Endothelial cell of umbilical vein (primary cell): ENCODE data around the gene PIK3C2G. TPM values are rescaled to one million over a fixed set of nuclear protein-coding genes. Genes with fewer than 3 reads are reported as not detected.

Source experiments
- BruUV-seq: library from RNA; stranded (reverse); fragments of 400-500 nt; replicated peaks from 2 replicates; lab custom pipeline; 2021; lab: Mats Ljungman, UMichigan
- CTCF ChIA-PET: fragments of 300-600, 350-600 bp; sonication (Branson Sonifier 250); formaldehyde crosslinking; loops from one replicate; lab custom pipeline; 2021; ENCODE audit warnings: antibody characterized with exemption, inconsistent platforms; lab: Charles Lee
- POLR2A ChIA-PET: fragments of 300-600, 350-600 bp; sonication (Branson Sonifier 250); formaldehyde crosslinking; loops from one replicate; lab custom pipeline; 2021; ENCODE audit warnings: antibody characterized with exemption, inconsistent platforms; lab: Charles Lee
- DNase-seq: peaks from one replicate; pipeline ENCODE4 v3.0.0-alpha.2; 2011; ENCODE audit warnings: low read depth, low spot score
- FAIRE-seq: peaks from 2 replicates; lab custom pipeline; 2011; peaks lifted over from hg19 to GRCh38; lab: Jason Lieb, UNC
- H2AFZ ChIP-seq: 2 replicates; pipeline ENCODE4 v1.6.0; 2012; ENCODE audit warnings: low read depth, low read length, control low read depth, inconsistent platforms
- H3K27ac ChIP-seq: 2 replicates; pipeline ENCODE4 v1.5.1; 2011; ENCODE audit warnings: low read depth, mild to moderate bottlenecking, control low read depth, low read length, moderate library complexity; ENCODE audit not compliant: insufficient read depth
- H3K27me3 ChIP-seq, 2 experiments: 2 replicates each; pipeline versions ENCODE4 v1.6.0 to v1.6.1; 2011; ENCODE audit warnings: low read length in 2 of 2, mixed read lengths in 1 of 2; ENCODE audit not compliant: control insufficient read depth in 2 of 2, insufficient read depth in 2 of 2
- H3K36me3 ChIP-seq, 2 experiments: 2 replicates in 1 of 2; 3 replicates in 1 of 2; pipeline ENCODE4 v1.5.1; 2011; ENCODE audit warnings: low read length in 2 of 2, mild to moderate bottlenecking in 1 of 2, moderate library complexity in 1 of 2; ENCODE audit not compliant: control insufficient read depth in 2 of 2, insufficient read depth in 2 of 2; ENCODE audit errors: extremely low read depth in 1 of 2
- H3K4me1 ChIP-seq: 3 replicates; pipeline ENCODE4 v1.5.1; 2011; ENCODE audit warnings: mild to moderate bottlenecking, low read length; ENCODE audit not compliant: control insufficient read depth, insufficient read depth; ENCODE audit errors: extremely low read depth
- H3K4me2 ChIP-seq: 2 replicates; pipeline ENCODE4 v1.6.1; 2011; ENCODE audit warnings: low read length, control low read depth, mixed read lengths; ENCODE audit not compliant: insufficient read depth
- H3K4me3 ChIP-seq, 3 experiments: fragments of 200-600 bp in 1 of 3; sonication (generic), shearing (Covaris generic) in 1 of 3; replicated peaks in 1 of 3; 2 replicates each; pipeline ENCODE4 v1.5.1; 2011 to 2016; ENCODE audit warnings: control low read depth in 3 of 3, low read length in 3 of 3, mild to moderate bottlenecking in 2 of 3, inconsistent platforms in 1 of 3, low read depth in 1 of 3, moderate library complexity in 1 of 3; ENCODE audit not compliant: insufficient read depth in 1 of 3
- H3K79me2 ChIP-seq: 2 replicates; pipeline ENCODE4 v1.6.0; 2012; ENCODE audit warnings: low read length, inconsistent platforms; ENCODE audit not compliant: control insufficient read depth, insufficient read depth
- H3K9ac ChIP-seq: replicated peaks from 2 replicates; pipeline ENCODE3; 2011; ENCODE audit warnings: low read length, control low read depth; ENCODE audit not compliant: insufficient read depth; ENCODE audit errors: extremely low read depth
- H3K9me1 ChIP-seq: replicated peaks from 3 replicates; pipeline ENCODE4 v1.6.0; 2011; ENCODE audit warnings: mild to moderate bottlenecking, low read length; ENCODE audit not compliant: control insufficient read depth, insufficient read depth; ENCODE audit errors: extremely low read depth
- H3K9me3 ChIP-seq: replicated peaks from 2 replicates; pipeline ENCODE4 v1.5.1; 2012; ENCODE audit warnings: low read length, inconsistent platforms; ENCODE audit not compliant: control insufficient read depth, insufficient read depth
- H4K20me1 ChIP-seq: replicated peaks from 2 replicates; pipeline ENCODE3; 2011; ENCODE audit warnings: mild to moderate bottlenecking, low read length; ENCODE audit not compliant: control insufficient read depth, insufficient read depth; ENCODE audit errors: extremely low read depth
- CTCF ChIP-seq, 2 donors: IDR thresholded peaks; 1 replicate in 1 of 2; 2 replicates in 1 of 2; pipeline ENCODE4 v1.5.1; 2011; ENCODE audit warnings: low read length in 2 of 2, mild to moderate bottlenecking in 2 of 2, moderate library complexity in 2 of 2, control low read depth in 1 of 2, inconsistent platforms in 1 of 2, low read depth in 1 of 2; ENCODE audit not compliant: insufficient read depth in 1 of 2; ENCODE audit errors: extremely low read depth in 1 of 2
- EZH2 ChIP-seq: IDR thresholded peaks from 2 replicates; pipeline ENCODE4 v1.6.1; 2012; ENCODE audit warnings: borderline replicate concordance, low read depth, mild to moderate bottlenecking, moderate library complexity, low read length, inconsistent platforms; ENCODE audit not compliant: severe bottlenecking
- FOS ChIP-seq: IDR thresholded peaks from 2 replicates; pipeline ENCODE4 v1.6.1; 2011; ENCODE audit warnings: mild to moderate bottlenecking, low read length, moderate library complexity, borderline replicate concordance; ENCODE audit not compliant: insufficient read depth
- GATA2 ChIP-seq: IDR thresholded peaks from 2 replicates; pipeline ENCODE4 v1.7.0; 2011; ENCODE audit warnings: low read depth, mild to moderate bottlenecking, moderate library complexity, mixed read lengths, low read length; ENCODE audit not compliant: insufficient read length, insufficient read depth
- JUN ChIP-seq: IDR thresholded peaks from 2 replicates; pipeline ENCODE4 v1.6.1; 2011; ENCODE audit warnings: borderline replicate concordance, low read depth; ENCODE audit not compliant: insufficient read length, insufficient read depth
- MAX ChIP-seq: IDR thresholded peaks from 2 replicates; pipeline ENCODE4 v1.6.1; 2011; ENCODE audit not compliant: insufficient read depth, insufficient read length
- POLR2A ChIP-seq: IDR thresholded peaks from 2 replicates; pipeline ENCODE4 v1.6.1; 2012; ENCODE audit warnings: low read depth, mild to moderate bottlenecking, control low read depth, low read length
- POLR2AphosphoS5 ChIP-seq: IDR thresholded peaks from 2 replicates; pipeline ENCODE4 v1.6.1; 2012; ENCODE audit warnings: low read depth, mild to moderate bottlenecking, control low read depth, low read length, moderate library complexity; ENCODE audit not compliant: insufficient read depth
- dilution Hi-C: fragments of 300-500 bp; cut with MboI; formaldehyde crosslinking; loops from one replicate; pipeline ENCODE4 v1.15.0; 2019; ENCODE audit warnings: low sequenced_read_pairs; ENCODE audit not compliant: extremely low pct_ligation_motif_present
- intact Hi-C: fragments of 100-400 bp; cut with micrococcal nuclease; formaldehyde crosslinking; loops from one replicate; pipeline ENCODE4 v1.10.0; 2022
- polyA plus RNA-seq, 4 experiments: library from polyadenylated mRNA; depleted of rRNA in 3 of 4; stranded (reverse) in 3 of 4; unstranded in 1 of 4; fragments of >200 nt; gene quantifications; 2 replicates each; pipeline versions ENCODE4 v1.2.1 to v1.2.3, GENCODE V29; 2011 to 2012; ENCODE audit warnings: missing spikeins in 1 of 4
- total RNA-seq: library from RNA; stranded (reverse); gene quantifications from 2 replicates; pipeline ENCODE4 v1.2.3, GENCODE V29; 2021

PIK3C2G gene
- total and polyA plus RNA-seq, 2 donors (not counting 3 experiments of a cell fraction or from before 2014, with no cell fraction given), result not detected

GRCh38 chr12:18422871-18423270 is 161.6 kb downstream of the PIK3C2G start:
- Histone ChIP-seq H3K9me1 (no peaks in the 10 kb centered on the region), H3K4me3 (no peak overlapping the region), H3K79me2 (no peaks in the 10 kb centered on the region), H3K9me3 (no peaks in the 10 kb centered on the region), H3K4me1 (no peaks in the 10 kb centered on the region), H3K9ac (no peak overlapping the region), H4K20me1 (no peaks in the 10 kb centered on the region), H3K4me2 (no peak overlapping the region), H2AFZ (no peak overlapping the region), H3K36me3 (no peaks in the 10 kb centered on the region), H3K27me3 (no peaks in the 10 kb centered on the region), H3K27ac (no peak overlapping the region)
- no TSS peak for BruUV-seq
- ChIA-PET POLR2A (no interaction called here), CTCF (no interaction called here)
- dilution Hi-C loops (no loop called here), intact Hi-C loops (no loop called here)
- DNase-seq (no peak), FAIRE-seq (no peak)
- TF ChIP-seq MAX (no peak), EZH2 (no peak), POLR2AphosphoS5 (no peak), CTCF (IDR thresholded peaks at IDR 0.05; ENCODE audit: extremely low read depth in 1 of 2, insufficient read depth in 1 of 2, low read depth in 1 of 2, low read length in 2 of 2) (no peak), GATA2 (no peak), POLR2A (no peak), JUN (no peak), FOS (no peak)
